Stimulated activated CD4-positive, alpha-beta T cell treated with anti-CD3 and anti-CD28 coated beads, Interleukin-15, amount 100 ng/mL, for 24 hours (primary cell): ENCODE results near the gene AANAT.
"Not testable (repeated sequence)": the region's sequence is repeated elsewhere in the genome, so short reads cannot be mapped to it uniquely, and the experiment has no call there.

Experiments
- DNase-seq: peaks from one replicate; pipeline ENCODE4 v3.0.0-alpha.2; 2020

AANAT gene

GRCh38 chr17:76508472-76509063 is 41.2 kb downstream of the AANAT start:
- not testable (repeated sequence) for DNase-seq

GRCh38 chr17:76510831-76511244 is 43.4 kb downstream of the AANAT start:
- DNase-seq = no peak

GRCh38 chr17:76511668-76512365 is 44.4 kb downstream of the AANAT start:
- DNase-seq = no peak

GRCh38 chr17:76512366-76513305 is 45.2 kb downstream of the AANAT start:
- no peak for DNase-seq

- no peak for DNase-seq
These were observed 45.9 kb downstream of the AANAT start for GRCh38 chr17:76513306-76513692.

GRCh38 chr17:76514355-76514754 is 47.0 kb downstream of the AANAT start:
- not testable (repeated sequence) for DNase-seq

- DNase-seq = peak; percentile 87
These were observed 48.0 kb downstream of the AANAT start for GRCh38 chr17:76515274-76515949.

GRCh38 chr17:76517638-76518038 is 50.2 kb downstream of the AANAT start:
- no peak for DNase-seq

- DNase-seq = no peak
These were observed 51.9 kb downstream of the AANAT start for GRCh38 chr17:76519048-76519966.
